HG03039 (cell line): ENCODE data around the gene HOXB6.

Experiments
- ATAC-seq: cut with Tn5 transposase; IDR thresholded peaks from one replicate; pipeline ENCODE4 v1.9.1; 2021; ENCODE audit warnings: mild to moderate bottlenecking, moderate library complexity; ENCODE audit not compliant: unreplicated experiment

The HOXB6 gene

GRCh38 chr17:48604770-48605329, at the start of gene HOXB6:
Gene HOXB6, minus strand, starts transcription at chr17:48604986. Its CDS starts 6,836 bp downstream, at chr17:48598150.
- ATAC-seq, result no peak

DNA sequence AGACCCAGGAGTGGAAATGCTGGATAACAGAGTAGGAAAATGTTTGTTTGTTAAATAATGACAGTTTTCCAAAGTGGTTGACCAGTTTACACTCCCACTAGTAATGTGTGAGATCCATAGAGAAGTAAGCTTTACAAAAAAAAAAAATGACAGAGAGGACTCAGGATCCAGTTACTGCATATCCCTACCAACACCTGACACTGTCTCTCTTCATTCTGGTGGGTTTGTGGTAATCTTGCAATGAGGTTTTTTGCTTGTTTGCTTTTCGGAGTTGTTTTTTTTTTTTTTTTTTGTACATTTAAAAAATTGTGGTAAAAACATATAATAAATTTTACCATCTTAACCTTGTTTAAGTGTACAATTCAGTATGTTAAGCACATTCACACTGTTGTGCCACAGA, 45.0 kb upstream of the HOXB6 start:
- ATAC-seq, result no peak

DNA sequence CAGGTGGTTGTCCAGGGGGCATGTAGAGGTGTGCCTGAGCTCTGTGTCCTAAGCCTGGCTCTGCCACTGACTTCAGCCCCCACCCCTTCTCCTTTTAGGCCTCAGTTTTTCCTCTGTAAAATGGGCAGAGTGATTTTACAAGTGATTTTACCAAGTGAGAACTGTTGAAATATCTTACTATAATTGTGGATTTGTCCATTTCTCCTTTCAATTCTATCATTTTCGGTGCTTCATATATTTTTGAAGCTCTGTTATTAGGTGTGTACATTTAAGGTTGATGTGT, 43.1 kb upstream of the HOXB6 start:
- no peak for ATAC-seq

DNA sequence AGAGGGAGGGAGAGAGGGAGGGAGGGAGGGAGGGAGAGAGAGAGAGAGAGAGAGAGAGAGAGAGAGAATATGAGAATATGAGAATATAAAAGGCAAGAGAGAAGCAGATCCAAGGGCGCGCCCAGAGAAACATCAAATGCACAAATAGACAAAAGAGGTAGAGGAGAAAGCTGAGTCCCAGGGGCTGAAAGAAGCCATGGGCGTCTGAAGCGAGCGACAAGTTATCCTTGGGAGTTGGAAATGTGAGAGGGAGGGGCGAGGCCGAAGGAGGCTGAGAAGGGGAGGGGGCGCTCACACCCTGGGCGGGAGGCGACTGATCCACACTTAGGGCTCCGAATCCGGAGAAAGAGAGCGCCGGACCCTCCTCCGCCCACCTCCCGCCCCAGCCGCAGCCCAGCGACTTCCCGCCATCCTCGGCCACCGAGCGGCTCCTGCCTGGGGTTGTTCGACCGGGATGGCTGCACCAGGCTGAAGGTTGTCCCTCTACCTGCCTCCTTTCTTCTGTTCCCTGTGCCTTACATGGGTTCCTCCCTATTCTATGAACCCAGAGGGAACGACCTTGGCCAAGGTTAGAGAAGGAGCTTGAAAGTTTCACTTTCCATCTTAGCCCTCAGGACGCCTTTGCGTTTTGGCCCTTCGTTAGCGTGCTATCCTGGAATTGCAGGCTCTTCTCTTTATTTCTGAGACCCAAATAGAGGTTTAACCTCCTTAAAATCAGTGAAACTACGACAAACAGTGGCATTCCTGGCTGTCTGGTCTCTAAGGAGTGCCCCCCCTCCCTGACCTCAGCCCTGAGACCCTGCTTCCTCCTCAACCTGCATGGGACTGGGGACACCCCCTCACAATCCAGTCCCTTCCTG, 42.5 kb upstream of the HOXB6 start:
- no peak for ATAC-seq

DNA sequence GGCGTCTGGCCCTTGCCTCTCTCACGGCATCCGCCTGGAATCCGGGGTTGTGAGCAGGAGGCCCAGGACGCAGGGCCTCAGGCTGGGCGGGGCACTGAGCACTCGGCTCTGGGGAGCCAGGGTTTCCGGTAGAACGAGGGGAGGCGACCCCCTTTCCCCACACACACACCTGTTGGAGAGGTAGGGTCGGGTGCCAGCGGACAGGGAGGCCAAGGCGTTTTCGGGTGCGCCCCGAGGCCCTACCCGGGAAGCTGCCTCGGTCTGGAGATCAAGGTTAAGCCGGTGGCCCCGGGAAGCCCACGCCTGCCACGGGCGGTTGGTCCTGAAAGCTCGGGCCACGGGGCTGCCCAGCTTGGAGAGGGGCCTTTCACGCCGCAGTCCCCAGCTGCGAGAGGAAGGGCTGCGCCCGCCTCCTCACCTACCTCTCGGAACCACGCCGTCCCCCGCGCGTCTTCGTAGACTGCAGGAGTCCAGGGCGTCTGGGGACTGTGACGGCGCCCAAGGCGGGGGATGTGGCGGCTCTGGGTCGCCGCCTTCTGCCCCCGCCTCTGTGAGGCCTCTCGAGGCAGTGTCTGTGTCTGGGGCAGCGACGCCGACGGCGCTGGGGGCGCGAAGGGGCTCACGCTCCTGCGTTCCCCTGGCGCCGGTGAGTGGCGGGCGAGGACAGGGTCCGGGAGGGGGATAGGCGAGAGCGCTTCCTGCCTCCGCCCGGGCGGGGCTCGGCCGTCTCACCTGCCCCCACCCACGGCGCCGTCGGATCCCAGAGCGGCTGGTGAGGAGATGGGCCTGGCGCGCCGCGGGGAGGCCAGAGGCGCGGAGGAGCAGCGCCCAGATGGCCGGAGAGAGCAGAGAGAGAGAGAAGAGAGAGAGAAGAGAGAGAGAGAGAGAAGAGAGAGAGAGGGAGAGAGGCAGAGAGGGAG, 41.7 kb upstream of the HOXB6 start:
- ATAC-seq, result no peak

DNA sequence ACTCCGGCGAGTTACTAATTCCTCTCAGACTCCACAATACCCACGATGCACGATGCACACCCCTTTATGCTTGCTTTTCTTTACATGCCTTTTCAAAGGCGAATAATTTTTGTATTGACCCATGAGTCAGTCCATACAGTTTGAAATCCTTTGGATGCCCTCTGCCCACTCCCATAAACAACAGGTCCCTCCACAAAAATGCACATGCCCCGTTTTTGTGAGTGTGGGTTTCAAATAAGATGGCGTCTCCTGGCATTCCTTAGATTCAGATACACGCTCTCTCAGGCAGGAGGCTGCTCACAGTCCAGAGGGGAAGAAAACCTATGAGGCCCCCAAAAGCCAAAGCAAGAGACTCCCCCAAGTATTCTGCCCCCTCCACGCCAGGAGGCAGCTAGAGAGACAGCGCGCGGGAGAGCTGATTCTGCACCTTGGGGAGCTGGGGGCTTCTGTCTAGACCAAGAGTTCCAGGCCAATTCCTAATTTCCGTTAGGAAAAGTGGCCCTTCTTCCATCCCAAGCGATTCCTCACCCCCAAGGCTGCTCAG, 40.9 kb upstream of the HOXB6 start:
- no peak for ATAC-seq

DNA sequence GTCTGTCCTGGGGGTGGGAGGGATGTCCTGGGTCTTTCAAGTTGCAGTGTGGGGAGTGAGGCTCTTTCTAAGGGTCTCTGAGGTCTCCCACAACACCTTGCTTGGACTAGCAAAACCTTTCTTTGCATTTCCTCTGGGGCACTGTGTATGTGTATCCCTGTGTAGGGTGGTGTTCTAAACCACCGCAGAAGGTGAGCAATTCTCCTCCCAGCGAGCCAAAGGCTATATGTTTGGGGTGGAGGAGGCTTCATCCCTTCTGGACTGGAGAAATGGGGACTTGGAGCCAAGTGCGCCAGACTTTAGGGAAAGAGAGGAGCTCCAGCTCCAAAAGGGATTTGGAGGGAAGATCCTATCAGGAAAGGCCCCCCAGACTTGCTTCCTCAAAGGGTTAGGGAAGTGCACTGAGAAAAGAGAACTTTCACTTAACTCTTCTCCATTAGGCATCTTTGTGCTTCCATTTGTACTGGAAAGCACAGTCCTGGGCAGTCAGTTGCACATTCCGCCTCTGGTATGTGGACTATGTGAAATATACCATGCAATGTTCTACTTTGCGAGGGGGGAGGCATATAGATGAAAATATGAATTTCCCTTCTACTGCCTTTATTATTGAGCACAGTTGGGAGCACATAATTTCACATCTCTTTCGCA, 40.2 kb upstream of the HOXB6 start:
- ATAC-seq, result no peak

GRCh38 chr17:48644159-48644558, 39.4 kb upstream of the HOXB6 start:
- no peak for ATAC-seq

- ATAC-seq, result no peak
Observed at GRCh38 chr17:48643697-48644012, 38.9 kb upstream of the HOXB6 start.

DNA sequence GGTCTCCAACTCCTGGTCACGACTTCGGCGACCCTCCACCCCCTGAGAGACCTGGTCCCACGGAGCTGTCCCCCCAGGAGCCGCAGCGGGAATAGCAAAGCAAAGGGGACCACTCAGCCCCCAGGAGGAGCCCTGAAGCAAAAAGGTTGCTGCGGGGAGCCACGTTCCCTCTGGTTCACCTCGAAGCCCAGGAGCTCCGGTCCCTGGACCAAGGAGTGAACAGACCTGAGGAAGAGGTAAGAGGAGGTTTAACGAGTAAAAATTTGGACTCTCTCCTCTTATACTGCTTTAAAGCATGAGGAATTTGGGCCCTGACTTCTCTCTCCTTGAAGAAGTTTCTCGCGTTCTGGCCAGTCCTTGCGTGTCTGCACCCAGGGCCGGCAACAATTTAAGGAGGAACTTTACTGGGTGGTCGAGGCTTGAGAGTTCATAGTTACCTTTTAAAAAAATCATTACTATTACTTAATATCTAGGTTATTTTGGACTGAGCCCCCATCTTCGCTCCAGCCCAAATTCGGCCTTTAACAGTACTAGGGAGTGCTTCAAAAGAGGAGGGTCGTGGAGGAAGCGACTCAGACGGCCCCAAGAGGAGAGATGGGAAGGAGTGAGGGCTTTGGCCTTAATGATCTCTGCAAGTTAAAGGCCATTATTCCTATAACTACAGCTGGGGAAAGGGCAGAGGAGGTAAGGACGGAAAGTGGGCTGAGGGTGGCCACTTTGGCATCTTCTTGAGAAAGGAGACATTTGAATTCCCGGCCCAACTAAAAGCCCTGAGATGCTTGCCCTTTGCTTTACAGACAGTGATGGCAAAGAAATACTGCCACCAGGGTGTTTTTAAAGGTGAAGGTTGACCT, 38.3 kb upstream of the HOXB6 start:
- ATAC-seq, result no peak

- ATAC-seq, result no peak
Observed at GRCh38 chr17:48642059-48642842, 37.5 kb upstream of the HOXB6 start.

DNA sequence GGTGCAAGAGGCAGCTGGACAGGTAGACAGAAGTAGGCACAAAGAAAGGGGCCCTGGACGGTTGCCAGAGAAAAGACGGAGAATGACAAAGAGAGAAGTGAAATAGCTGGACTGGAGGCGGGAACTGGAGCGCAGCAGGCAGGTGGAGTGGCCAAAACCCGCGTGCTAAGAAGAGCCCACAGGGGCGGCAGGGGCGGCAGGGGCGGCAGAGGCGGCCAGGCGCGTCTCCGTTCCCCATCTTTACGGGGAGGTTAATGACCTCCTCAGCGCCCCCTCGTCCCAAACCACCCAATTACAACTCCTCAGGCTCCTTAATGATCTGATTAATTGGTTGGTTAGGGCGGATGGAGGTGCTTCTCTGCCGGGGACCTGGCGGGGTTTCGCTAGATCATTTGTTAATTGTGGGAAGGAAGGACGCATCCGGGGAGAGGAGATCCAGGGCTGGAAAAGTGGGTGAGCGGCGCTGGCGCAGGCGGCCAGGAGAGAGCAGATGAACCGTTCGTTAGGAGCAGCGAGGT, 36.8 kb upstream of the HOXB6 start:
- no peak for ATAC-seq

- no peak for ATAC-seq
Observed at GRCh38 chr17:48640858-48641180, 36.0 kb upstream of the HOXB6 start.

- no peak for ATAC-seq
Observed at GRCh38 chr17:48639982-48640857, 35.4 kb upstream of the HOXB6 start.

DNA sequence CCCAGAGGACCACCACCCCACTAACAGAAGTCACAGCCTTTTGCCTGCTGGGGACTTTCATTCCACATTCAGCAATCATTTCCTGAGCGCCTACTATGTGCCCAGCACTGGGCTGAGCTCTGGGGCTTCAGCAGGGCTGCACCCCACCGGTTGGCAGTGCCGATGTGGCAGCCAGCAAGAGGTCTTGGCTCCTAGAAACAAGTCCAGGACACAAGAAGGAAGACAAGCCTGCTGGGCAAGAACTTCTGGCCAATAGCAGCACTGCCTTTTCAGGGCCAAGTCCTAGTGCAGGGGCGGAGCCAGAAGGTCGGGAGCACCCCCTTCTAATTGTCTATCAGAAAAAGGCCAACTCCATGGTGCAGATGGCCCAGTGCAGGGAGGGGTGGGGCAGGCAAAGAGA, 34.4 kb upstream of the HOXB6 start:
- no peak for ATAC-seq

- ATAC-seq, result no peak
Observed at GRCh38 chr17:48637323-48638260, 32.8 kb upstream of the HOXB6 start.
